DOHH2 (cell line): ENCODE results near the gene ARID4B.

Experiments used
- H3F3A ChIP-seq: fragments of 200-600 bp; sonication (generic), shearing (Covaris generic); 2 replicates; pipeline ENCODE4 v1.6.0; 2016; ENCODE audit warnings: antibody characterized with exemption, mild to moderate bottlenecking; ENCODE audit not compliant: control insufficient read depth, insufficient read depth
- H3K27ac ChIP-seq: fragments of 200-600 bp; sonication (generic); 2 replicates; pipeline ENCODE4 v1.5.1; 2014; ENCODE audit warnings: low read depth, mild to moderate bottlenecking, low read length, moderate library complexity
- H3K27me3 ChIP-seq: fragments of 200-600 bp; sonication (generic); 2 replicates; pipeline ENCODE4 v1.6.1; 2014; ENCODE audit warnings: mild to moderate bottlenecking, low read length, mixed read lengths; ENCODE audit not compliant: control insufficient read depth
- H3K36me3 ChIP-seq: fragments of 200-600 bp; sonication (generic); 2 replicates; pipeline ENCODE4 v1.6.1; 2014; ENCODE audit warnings: mild to moderate bottlenecking, low read length, moderate library complexity, mixed read lengths; ENCODE audit not compliant: control insufficient read depth
- H3K4me1 ChIP-seq: fragments of 200-600 bp; sonication (generic); 2 replicates; pipeline ENCODE4 v1.6.1; 2014; ENCODE audit warnings: mild to moderate bottlenecking, low read length, mixed read lengths; ENCODE audit not compliant: control insufficient read depth
- H3K4me2 ChIP-seq: fragments of 200-600 bp; sonication (generic); 2 replicates; pipeline ENCODE4 v1.6.0; 2014; ENCODE audit warnings: mild to moderate bottlenecking, low read length, moderate library complexity
- H3K4me3 ChIP-seq: fragments of 200-600 bp; sonication (generic); 2 replicates; pipeline ENCODE4 v1.5.1; 2014; ENCODE audit warnings: mild to moderate bottlenecking, low read length, mixed read lengths
- H3K79me2 ChIP-seq: fragments of 200-600 bp; sonication (generic); 2 replicates; pipeline ENCODE4 v1.6.1; 2014; ENCODE audit warnings: mild to moderate bottlenecking, low read length, mixed read lengths; ENCODE audit not compliant: control insufficient read depth
- H3K9me2 ChIP-seq: fragments of 200-600 bp; sonication (generic); replicated peaks from 2 replicates; pipeline ENCODE4 v1.6.1; 2014; ENCODE audit warnings: mild to moderate bottlenecking, low read length, mixed read lengths; ENCODE audit not compliant: control insufficient read depth
- H3K9me3 ChIP-seq: fragments of 200-600 bp; sonication (generic); 2 replicates; pipeline ENCODE4 v1.6.1; 2014; ENCODE audit warnings: antibody characterized with exemption, low read length, mixed read lengths; ENCODE audit not compliant: control insufficient read depth, insufficient read depth
- H4K20me1 ChIP-seq: fragments of 200-600 bp; sonication (generic); 2 replicates; pipeline ENCODE4 v1.6.0; 2014; ENCODE audit warnings: low read depth, mild to moderate bottlenecking, antibody characterized with exemption, low read length, moderate library complexity; ENCODE audit not compliant: control insufficient read depth, insufficient read depth
- CTCF ChIP-seq: fragments of 200-600 bp; sonication (generic); IDR thresholded peaks from one replicate; pipeline ENCODE4 v1.5.1; 2014; ENCODE audit warnings: antibody characterized with exemption, mild to moderate bottlenecking, low read depth, low read length; ENCODE audit not compliant: poor library complexity, severe bottlenecking
- EZH2phosphoT487 ChIP-seq: fragments of 200-600 bp; sonication (generic); IDR thresholded peaks from 2 replicates; pipeline ENCODE4 v1.6.1; 2017; ENCODE audit warnings: borderline replicate concordance, mild to moderate bottlenecking, antibody characterized with exemption, low read length, moderate library complexity, mixed read lengths

Gene ARID4B

GRCh38 chr1:235238558-235238957 is 89.4 kb downstream of the ARID4B start:
- Histone ChIP-seq H3K9me3 (no peaks in the 10 kb centered on the region), H3K4me1 (no peaks in the 10 kb centered on the region), H3K27me3 (no peaks in the 10 kb centered on the region), H3K4me2 (no peak overlapping the region), H3K4me3 (no peak overlapping the region), H3K36me3 (peaks cover 46% of the 10 kb centered on the region), H3F3A (0 out of 2 replicates have a peak, but pooled peaks cover 2% of the 10 kb centered on the region), H3K9me2 (no peaks in the 10 kb centered on the region), H3K27ac (no peak overlapping the region), H3K79me2 (no peaks in the 10 kb centered on the region), H4K20me1 (no peaks in the 10 kb centered on the region)
- no peak for TF ChIP-seq EZH2phosphoT487
- no peak for TF ChIP-seq CTCF

GRCh38 chr1:235236128-235236527 is 91.9 kb downstream of the ARID4B start:
- Histone ChIP-seq H3K9me2 (no peaks in the 10 kb centered on the region), H4K20me1 (no peaks in the 10 kb centered on the region), H3K27ac (no peak overlapping the region), H3K79me2 (no peaks in the 10 kb centered on the region), H3K4me1 (no peaks in the 10 kb centered on the region), H3K4me3 (no peak overlapping the region), H3K27me3 (no peaks in the 10 kb centered on the region), H3K4me2 (no peak overlapping the region), H3K9me3 (no peaks in the 10 kb centered on the region), H3K36me3 (peaks cover 48% of the 10 kb centered on the region), H3F3A (0 out of 2 replicates have a peak, but pooled peaks cover 2% of the 10 kb centered on the region)
- TF ChIP-seq CTCF (no peak), EZH2phosphoT487 (no peak)

GRCh38 chr1:235229868-235230267 is 98.1 kb downstream of the ARID4B start:
- H3K79me2 ChIP-seq: no peaks in the 10 kb centered on the region
- TF ChIP-seq EZH2phosphoT487 (no peak), CTCF (no peak)
- peaks cover 50% of the 10 kb centered on the region for H3K36me3 ChIP-seq
- no peak overlapping the region for H3K4me3 ChIP-seq
- H3K4me1 ChIP-seq: no peaks in the 10 kb centered on the region
- H3K4me2 ChIP-seq: no peak overlapping the region
- no peak overlapping the region for H3K27ac ChIP-seq
- no peaks in the 10 kb centered on the region; the same call in 1 of the 2 replicates for H3F3A ChIP-seq
- H3K27me3 ChIP-seq: no peaks in the 10 kb centered on the region
- no peaks in the 10 kb centered on the region for H3K9me2 ChIP-seq
- no peaks in the 10 kb centered on the region for H3K9me3 ChIP-seq
- H4K20me1 ChIP-seq: no peaks in the 10 kb centered on the region

GRCh38 chr1:235227414-235227813 is 100.6 kb downstream of the ARID4B start:
- TF ChIP-seq CTCF (no peak), EZH2phosphoT487 (no peak)
- peaks cover 58% of the 10 kb centered on the region for H3K36me3 ChIP-seq

More at GRCh38 chr1:235227414-235227813, 100.6 kb downstream of the ARID4B start:
- Histone ChIP-seq H3K4me2 (no peak overlapping the region), H3K79me2 (no peaks in the 10 kb centered on the region), H3K4me1 (no peaks in the 10 kb centered on the region), H4K20me1 (no peaks in the 10 kb centered on the region), H3K27ac (no peak overlapping the region), H3K9me2 (no peaks in the 10 kb centered on the region), H3K4me3 (no peak overlapping the region), H3K27me3 (no peaks in the 10 kb centered on the region), H3K9me3 (no peaks in the 10 kb centered on the region), H3F3A (no peaks in the 10 kb centered on the region; the same call in 1 of the 2 replicates)
